Measurements from ENCODE around the gene GARIN5A. TPM values are rescaled to one million over a fixed set of nuclear protein-coding genes. Genes with fewer than 3 reads are reported as not detected.

GARIN5A gene
- total RNA-seq, 2 experiments from 2014 or later: 0.34 to 0.69 TPM

- POLR2A ChIA-PET: interaction anchor here (0.6 kb wide), 1 partner anchor 31 kb away, joined by 4 read pairs; no protein-coding TSS in a partner anchor
- CTCF ChIA-PET: interaction anchor here (0.6 to 2.5 kb wide), 2 partner anchors 46 to 194 kb away, joined by 3 to 9 read pairs; no protein-coding TSS in a partner anchor
Observed at GRCh38 chr19:50510121-50510670, 33.5 kb upstream of the GARIN5A start.

- ChIA-PET POLR2A (no interaction called here), CTCF (interaction anchor here (0.6 kb wide), 1 partner anchor 29 kb away, joined by 3 read pairs; no protein-coding TSS in a partner anchor)
Observed at GRCh38 chr19:50509366-50509765, 32.7 kb upstream of the GARIN5A start.

GRCh38 chr19:50508843-50509190 lies 32.2 kb upstream of the GARIN5A start:
- ChIA-PET POLR2A (interaction anchor here (0.5 kb wide), 1 partner anchor 1013 kb away, joined by 3 read pairs; no protein-coding TSS in a partner anchor), CTCF (no interaction called here)

GRCh38 chr19:50507376-50507775 lies 30.7 kb upstream of the GARIN5A start:
- ChIA-PET CTCF (no interaction called here), POLR2A (no interaction called here)

GRCh38 chr19:50506700-50507099 lies 30.1 kb upstream of the GARIN5A start:
- ChIA-PET POLR2A (no interaction called here), CTCF (no interaction called here)

- ChIA-PET POLR2A (no interaction called here), CTCF (no interaction called here)
Observed at GRCh38 chr19:50505856-50506611, 29.4 kb upstream of the GARIN5A start.

- CTCF ChIA-PET: no interaction called here
Observed at GRCh38 chr19:50501568-50502475, 25.2 kb upstream of the GARIN5A start.

GRCh38 chr19:50501186-50501567 lies 24.5 kb upstream of the GARIN5A start:
- ChIA-PET POLR2A (no interaction called here), CTCF (no interaction called here)

More at GRCh38 chr19:50501568-50502475, 25.2 kb upstream of the GARIN5A start:
- POLR2A ChIA-PET: no interaction called here

GRCh38 chr19:50500753-50501151 lies 24.1 kb upstream of the GARIN5A start:
- ChIA-PET POLR2A (no interaction called here), CTCF (no interaction called here)

- ChIA-PET POLR2A (no interaction called here), CTCF (no interaction called here)
Observed at GRCh38 chr19:50500060-50500752, 23.6 kb upstream of the GARIN5A start.

- ChIA-PET POLR2A (no interaction called here), CTCF (no interaction called here)
Observed at GRCh38 chr19:50498219-50499056, 21.8 kb upstream of the GARIN5A start.

- POLR2A ChIA-PET: no interaction called here
- CTCF ChIA-PET: no interaction called here
Observed at GRCh38 chr19:50497022-50497405, 20.4 kb upstream of the GARIN5A start.

GRCh38 chr19:50496189-50497021 lies 19.8 kb upstream of the GARIN5A start:
- POLR2A ChIA-PET: no interaction called here
- CTCF ChIA-PET: interaction anchor here (0.6 to 0.7 kb wide), 2 partner anchors 91 to 168 kb away, joined by 3 read pairs; no protein-coding TSS in a partner anchor

GRCh38 chr19:50495020-50495531 lies 18.4 kb upstream of the GARIN5A start:
- ChIA-PET CTCF (no interaction called here), POLR2A (no interaction called here)

GRCh38 chr19:50494186-50495019 lies 17.8 kb upstream of the GARIN5A start:
- POLR2A ChIA-PET: interaction anchor here (0.6 kb wide), 1 partner anchor 201 kb away, joined by 8 read pairs; no protein-coding TSS in a partner anchor

GRCh38 chr19:50493171-50493570 lies 16.5 kb upstream of the GARIN5A start:
- ChIA-PET POLR2A (no interaction called here), CTCF (no interaction called here)

More at GRCh38 chr19:50494186-50495019, 17.8 kb upstream of the GARIN5A start:
- CTCF ChIA-PET: interaction anchor here (0.7 kb wide), 1 partner anchor 193 kb away, joined by 3 read pairs; no protein-coding TSS in a partner anchor
